Activated T-cell treated with anti-CD3 and anti-CD28 coated beads, Interleukin-2, amount 50 U/mL, for 24 hours (primary cell): ENCODE results near the gene PDGFA.

Experiments used
- DNase-seq: peaks from one replicate; pipeline ENCODE4 v3.0.0-alpha.2; 2020
- H3K27ac Mint-ChIP-seq: 2 replicates; pipeline ENCODE4 v1.8.0; 2020; ENCODE audit warnings: mild to moderate bottlenecking, mixed read lengths
- H3K27me3 Mint-ChIP-seq: 2 replicates; pipeline ENCODE4 v1.8.0; 2020; ENCODE audit warnings: mixed read lengths
- H3K36me3 Mint-ChIP-seq: 2 replicates; pipeline ENCODE4 v1.8.0; 2020; ENCODE audit warnings: low read depth, mixed read lengths
- H3K4me1 Mint-ChIP-seq: 2 replicates; pipeline ENCODE4 v1.8.0; 2020; ENCODE audit warnings: low read depth, mixed read lengths
- H3K4me3 Mint-ChIP-seq: 2 replicates; pipeline ENCODE4 v1.8.0; 2020; ENCODE audit warnings: mild to moderate bottlenecking, moderate library complexity, mixed read lengths
- H3K9me3 Mint-ChIP-seq: 2 replicates; pipeline ENCODE4 v1.8.0; 2020; ENCODE audit warnings: mixed read lengths

The PDGFA gene

GRCh38 chr7:519484-520390, at the start of gene PDGFA:
TSS of gene PDGFA (minus strand) at chr7:519846. CDS start at chr7:519001, 845 bp downstream.
- H3K27ac Mint-ChIP-seq = no peak within 1 kb of the TSS
- no peaks in the 10 kb centered on the region for H3K9me3 Mint-ChIP-seq
- H3K27me3 Mint-ChIP-seq = peaks cover 59% of the 10 kb centered on the region
- peak; percentile 56 for DNase-seq
- H3K4me1 Mint-ChIP-seq = peaks cover 28% of the 10 kb centered on the region
- no peaks in the 10 kb centered on the region for H3K36me3 Mint-ChIP-seq
- H3K4me3 Mint-ChIP-seq = peak within 1 kb of the TSS; percentile 81

GRCh38 chr7:568031-568951, 48.6 kb upstream of the PDGFA start:
- Mint-ChIP-seq H3K9me3 (no peaks in the 10 kb centered on the region), H3K27ac (no peak overlapping the region), H3K36me3 (peaks cover 16% of the 10 kb centered on the region), H3K4me3 (no peak overlapping the region), H3K27me3 (no peaks in the 10 kb centered on the region), H3K4me1 (no peaks in the 10 kb centered on the region)
- no peak for DNase-seq

- no peaks in the 10 kb centered on the region for H3K27me3 Mint-ChIP-seq
- no peaks in the 10 kb centered on the region for H3K9me3 Mint-ChIP-seq
- H3K36me3 Mint-ChIP-seq = peaks cover 18% of the 10 kb centered on the region
- H3K4me3 Mint-ChIP-seq = no peak overlapping the region
- H3K4me1 Mint-ChIP-seq = peaks cover 4% of the 10 kb centered on the region
- DNase-seq = no peak
- no peak overlapping the region for H3K27ac Mint-ChIP-seq
Observed at GRCh38 chr7:567305-567883, 47.7 kb upstream of the PDGFA start.

GRCh38 chr7:566100-566499, 46.5 kb upstream of the PDGFA start:
- peaks cover 22% of the 10 kb centered on the region for H3K36me3 Mint-ChIP-seq
- H3K27ac Mint-ChIP-seq = no peak overlapping the region
- H3K27me3 Mint-ChIP-seq = no peaks in the 10 kb centered on the region
- no peaks in the 10 kb centered on the region for H3K9me3 Mint-ChIP-seq
- DNase-seq = no peak
- no peak overlapping the region for H3K4me3 Mint-ChIP-seq
- H3K4me1 Mint-ChIP-seq = peaks cover 4% of the 10 kb centered on the region

- no peaks in the 10 kb centered on the region for H3K9me3 Mint-ChIP-seq
- H3K4me1 Mint-ChIP-seq = peaks cover 6% of the 10 kb centered on the region
- H3K27me3 Mint-ChIP-seq = no peaks in the 10 kb centered on the region
- peaks cover 24% of the 10 kb centered on the region for H3K36me3 Mint-ChIP-seq
- no peak for DNase-seq
- no peak overlapping the region for H3K4me3 Mint-ChIP-seq
- H3K27ac Mint-ChIP-seq = no peak overlapping the region
Observed at GRCh38 chr7:564176-564865, 44.7 kb upstream of the PDGFA start.

- Mint-ChIP-seq H3K27ac (no peak overlapping the region), H3K27me3 (no peaks in the 10 kb centered on the region), H3K4me1 (peaks cover 6% of the 10 kb centered on the region)
Observed at GRCh38 chr7:563629-564170, 44.1 kb upstream of the PDGFA start.

GRCh38 chr7:562789-563628, 43.4 kb upstream of the PDGFA start:
- peaks cover 6% of the 10 kb centered on the region for H3K4me1 Mint-ChIP-seq
- peaks cover 15% of the 10 kb centered on the region for H3K36me3 Mint-ChIP-seq
- no peak overlapping the region for H3K4me3 Mint-ChIP-seq
- no peaks in the 10 kb centered on the region for H3K9me3 Mint-ChIP-seq
- no peak for DNase-seq
- no peaks in the 10 kb centered on the region for H3K27me3 Mint-ChIP-seq
- peak overlapping the region; percentile 2 for H3K27ac Mint-ChIP-seq

More at GRCh38 chr7:563629-564170, 44.1 kb upstream of the PDGFA start:
- H3K36me3 Mint-ChIP-seq = peaks cover 19% of the 10 kb centered on the region
- DNase-seq = no peak
- no peaks in the 10 kb centered on the region for H3K9me3 Mint-ChIP-seq
- no peak overlapping the region for H3K4me3 Mint-ChIP-seq

GRCh38 chr7:562374-562675, 42.7 kb upstream of the PDGFA start:
- Mint-ChIP-seq H3K27me3 (no peaks in the 10 kb centered on the region), H3K9me3 (no peaks in the 10 kb centered on the region)

GRCh38 chr7:561631-562373, 42.2 kb upstream of the PDGFA start:
- Mint-ChIP-seq H3K36me3 (peaks cover 14% of the 10 kb centered on the region), H3K27ac (no peak overlapping the region), H3K4me1 (peaks cover 6% of the 10 kb centered on the region), H3K9me3 (no peaks in the 10 kb centered on the region), H3K4me3 (no peak overlapping the region), H3K27me3 (no peaks in the 10 kb centered on the region)
- DNase-seq = no peak

More at GRCh38 chr7:562374-562675, 42.7 kb upstream of the PDGFA start:
- Mint-ChIP-seq H3K27ac (peak overlapping the region; percentile 2), H3K4me3 (no peak overlapping the region), H3K4me1 (peaks cover 6% of the 10 kb centered on the region), H3K36me3 (peaks cover 14% of the 10 kb centered on the region)
- no peak for DNase-seq

- Mint-ChIP-seq H3K4me1 (peaks cover 6% of the 10 kb centered on the region), H3K27ac (no peak overlapping the region), H3K9me3 (no peaks in the 10 kb centered on the region), H3K36me3 (peaks cover 14% of the 10 kb centered on the region), H3K27me3 (no peaks in the 10 kb centered on the region), H3K4me3 (no peak overlapping the region)
- no peak for DNase-seq
Observed at GRCh38 chr7:560966-561630, 41.5 kb upstream of the PDGFA start.

- H3K27me3 Mint-ChIP-seq = no peaks in the 10 kb centered on the region
- H3K4me3 Mint-ChIP-seq = no peak overlapping the region
- H3K36me3 Mint-ChIP-seq = peaks cover 19% of the 10 kb centered on the region
- H3K4me1 Mint-ChIP-seq = peaks cover 6% of the 10 kb centered on the region
- H3K27ac Mint-ChIP-seq = no peak overlapping the region
- DNase-seq = no peak
- no peaks in the 10 kb centered on the region for H3K9me3 Mint-ChIP-seq
Observed at GRCh38 chr7:559396-559705, 39.7 kb upstream of the PDGFA start.

- H3K36me3 Mint-ChIP-seq = peaks cover 16% of the 10 kb centered on the region
- DNase-seq = no peak
- H3K4me1 Mint-ChIP-seq = peaks cover 3% of the 10 kb centered on the region
Observed at GRCh38 chr7:557558-557881, 37.9 kb upstream of the PDGFA start.

More at GRCh38 chr7:557558-557881, 37.9 kb upstream of the PDGFA start:
- Mint-ChIP-seq H3K4me3 (no peak overlapping the region), H3K9me3 (no peaks in the 10 kb centered on the region), H3K27me3 (no peaks in the 10 kb centered on the region), H3K27ac (no peak overlapping the region)
